ENCODE measurements around the gene RXRA.

RXRA gene

DNA sequence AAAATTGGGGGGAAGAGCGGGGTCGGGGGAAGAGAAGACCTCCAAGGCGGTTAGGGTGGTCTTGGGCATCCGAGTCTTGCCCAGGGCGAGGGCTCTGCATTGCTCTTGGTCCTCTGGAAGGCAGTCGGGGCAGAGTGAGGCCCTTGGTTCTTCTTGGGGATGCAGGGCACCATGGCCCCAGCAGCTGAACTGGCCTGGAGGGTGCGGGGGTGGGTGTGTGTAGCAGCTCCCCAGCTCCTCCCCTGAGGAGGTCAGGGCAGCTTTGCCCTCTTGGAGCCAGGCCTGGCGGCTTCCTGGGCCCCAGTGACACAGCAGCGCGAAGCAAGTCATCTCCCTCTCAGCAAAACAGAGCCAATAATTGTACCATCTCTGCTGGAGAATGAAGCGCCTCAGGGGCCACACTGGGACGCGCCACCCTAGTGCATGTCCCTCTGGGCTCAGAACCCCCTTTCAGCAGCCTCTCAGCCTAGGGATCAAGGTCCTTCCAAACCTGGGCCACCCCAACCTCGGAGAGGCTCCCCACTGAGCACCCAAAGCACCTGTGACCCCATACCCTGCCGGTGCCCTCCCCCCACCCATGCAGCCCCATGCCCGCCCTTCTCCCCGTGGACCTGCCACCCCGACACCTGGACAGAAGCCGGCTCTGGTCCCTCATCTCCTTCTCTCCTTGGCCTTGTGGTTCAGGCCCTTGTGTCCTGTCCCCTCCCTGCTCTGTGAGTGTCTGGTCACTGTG is 10.4 kb upstream of the RXRA start:
- no peaks in the 10 kb centered on the region for H3K36me3 ChIP-seq (ENCODE audit: control insufficient read depth, insufficient read depth, low read length, severe bottlenecking)
- H3K4me1 ChIP-seq (ENCODE audit: control insufficient read depth, insufficient read depth, low read length), result no peaks in the 10 kb centered on the region
- no peak for DNase-seq (ENCODE audit: low read depth)
- no peaks in the 10 kb centered on the region for H3K27me3 ChIP-seq (replicated peaks; ENCODE audit: control insufficient read depth, insufficient read depth, low read length)
- H3K9ac ChIP-seq (ENCODE audit: low read length), result no peak overlapping the region
- no peak overlapping the region for H3K4me3 ChIP-seq (ENCODE audit: low read length)
- peaks cover 20% of the 10 kb centered on the region for H3K9me3 ChIP-seq (ENCODE audit: control insufficient read depth, low read length)

DNA sequence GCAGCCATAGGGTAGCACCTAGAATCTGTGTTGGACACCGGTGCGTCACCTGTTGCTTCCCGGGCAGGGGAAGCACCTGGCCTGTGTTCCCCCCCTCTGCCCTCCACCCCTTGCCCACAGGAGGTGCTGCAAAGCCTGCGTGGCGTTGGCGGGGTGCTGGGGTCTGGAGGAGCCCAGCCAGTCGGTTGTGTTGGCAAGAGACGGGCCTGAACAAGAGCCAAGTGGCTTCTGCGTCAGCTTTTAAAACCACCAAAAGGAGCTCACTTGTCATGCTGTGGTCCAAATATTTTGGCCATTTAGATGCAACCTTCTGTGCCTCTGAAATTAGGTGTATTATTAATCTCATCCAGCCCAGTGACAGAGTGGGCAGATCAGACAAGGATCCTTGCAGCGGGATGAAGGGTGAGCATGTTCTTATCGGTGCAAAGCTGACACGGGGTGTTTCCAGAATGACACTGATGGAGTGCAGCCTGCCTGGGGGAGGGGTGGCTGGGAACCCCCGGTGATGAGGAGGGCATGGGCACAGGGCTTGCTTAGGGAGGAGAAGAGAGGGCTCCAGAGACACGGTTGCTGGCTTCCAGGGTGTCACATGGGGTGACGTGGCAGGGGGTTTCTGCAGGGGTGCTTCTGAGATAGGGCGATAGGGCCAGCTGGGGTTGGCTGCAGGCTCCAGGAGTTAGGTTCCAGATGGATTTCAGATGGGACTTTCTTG is 9.7 kb upstream of the RXRA start:
- Histone ChIP-seq H3K4me1 (ENCODE audit: control insufficient read depth, insufficient read depth, low read length) (no peaks in the 10 kb centered on the region), H3K9me3 (ENCODE audit: control insufficient read depth, low read length) (peaks cover 17% of the 10 kb centered on the region), H3K27me3 (replicated peaks; ENCODE audit: control insufficient read depth, insufficient read depth, low read length) (no peaks in the 10 kb centered on the region), H3K36me3 (ENCODE audit: control insufficient read depth, insufficient read depth, low read length, severe bottlenecking) (no peaks in the 10 kb centered on the region), H3K4me3 (ENCODE audit: low read length) (no peak overlapping the region), H3K9ac (ENCODE audit: low read length) (no peak overlapping the region)
- no peak for DNase-seq (ENCODE audit: low read depth)

DNA sequence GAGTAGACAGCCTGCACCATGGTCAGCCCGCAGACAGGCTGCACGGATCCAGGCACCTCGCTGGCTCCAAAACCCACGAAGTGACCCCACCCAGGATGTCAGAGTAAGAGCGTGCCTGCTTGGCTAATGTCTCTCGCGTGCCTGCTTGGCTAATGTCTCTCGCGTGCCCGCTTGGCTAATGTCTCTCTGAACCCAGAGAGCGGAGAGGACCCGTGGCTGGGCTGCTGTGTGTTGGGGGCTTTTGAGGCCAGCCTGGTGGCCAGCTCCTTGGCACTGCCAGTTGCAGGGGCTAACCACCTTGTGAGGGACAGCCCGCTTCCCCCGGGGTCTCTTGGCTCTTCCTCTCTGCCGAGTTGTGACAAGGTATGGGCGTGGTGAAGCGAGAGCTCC is 8.9 kb upstream of the RXRA start:
- Histone ChIP-seq H3K9ac (ENCODE audit: low read length) (no peak overlapping the region), H3K4me3 (ENCODE audit: low read length) (no peak overlapping the region), H3K27me3 (replicated peaks; ENCODE audit: control insufficient read depth, insufficient read depth, low read length) (no peaks in the 10 kb centered on the region), H3K36me3 (ENCODE audit: control insufficient read depth, insufficient read depth, low read length, severe bottlenecking) (no peaks in the 10 kb centered on the region), H3K4me1 (ENCODE audit: control insufficient read depth, insufficient read depth, low read length) (no peaks in the 10 kb centered on the region), H3K9me3 (ENCODE audit: control insufficient read depth, low read length) (peaks cover 10% of the 10 kb centered on the region)
- no peak for DNase-seq (ENCODE audit: low read depth)

DNA sequence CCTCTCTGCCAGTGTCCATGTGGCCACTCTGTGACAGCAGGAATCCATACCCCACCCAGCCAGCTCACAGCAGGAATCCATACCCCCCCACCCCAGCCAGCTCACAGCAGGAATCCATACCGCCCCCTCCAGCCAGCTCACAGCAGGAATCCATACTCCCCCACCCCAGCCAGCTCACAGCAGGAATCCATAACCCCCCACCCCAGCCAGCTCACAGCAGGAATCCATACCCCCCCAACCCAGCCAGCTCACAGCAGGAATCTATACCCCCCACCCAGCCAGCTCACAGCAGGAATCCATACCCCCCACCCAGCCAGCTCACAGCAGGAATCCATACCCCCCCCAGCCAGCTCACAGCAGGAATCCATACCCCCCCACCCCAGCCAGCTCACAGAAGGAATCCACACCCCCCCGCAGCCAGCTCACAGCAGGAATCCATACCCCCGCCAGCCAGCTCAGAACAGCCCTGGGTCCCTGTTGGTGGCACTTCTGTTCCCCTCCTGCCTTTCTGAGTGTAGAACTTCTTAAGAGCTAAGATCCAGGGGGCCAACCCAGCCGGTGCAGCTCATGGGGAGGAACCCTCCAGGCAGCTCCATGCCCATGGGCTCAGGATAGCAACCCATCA is 8.4 kb upstream of the RXRA start:
- H3K9ac ChIP-seq (ENCODE audit: low read length), result no peak overlapping the region
- no peak overlapping the region for H3K4me3 ChIP-seq (ENCODE audit: low read length)
- no peaks in the 10 kb centered on the region for H3K4me1 ChIP-seq (ENCODE audit: control insufficient read depth, insufficient read depth, low read length)
- DNase-seq (ENCODE audit: low read depth), result peak; percentile 45
- peaks cover 6% of the 10 kb centered on the region for H3K9me3 ChIP-seq (ENCODE audit: control insufficient read depth, low read length)
- H3K36me3 ChIP-seq (ENCODE audit: control insufficient read depth, insufficient read depth, low read length, severe bottlenecking), result no peaks in the 10 kb centered on the region
- H3K27me3 ChIP-seq (replicated peaks; ENCODE audit: control insufficient read depth, insufficient read depth, low read length), result no peaks in the 10 kb centered on the region

DNA sequence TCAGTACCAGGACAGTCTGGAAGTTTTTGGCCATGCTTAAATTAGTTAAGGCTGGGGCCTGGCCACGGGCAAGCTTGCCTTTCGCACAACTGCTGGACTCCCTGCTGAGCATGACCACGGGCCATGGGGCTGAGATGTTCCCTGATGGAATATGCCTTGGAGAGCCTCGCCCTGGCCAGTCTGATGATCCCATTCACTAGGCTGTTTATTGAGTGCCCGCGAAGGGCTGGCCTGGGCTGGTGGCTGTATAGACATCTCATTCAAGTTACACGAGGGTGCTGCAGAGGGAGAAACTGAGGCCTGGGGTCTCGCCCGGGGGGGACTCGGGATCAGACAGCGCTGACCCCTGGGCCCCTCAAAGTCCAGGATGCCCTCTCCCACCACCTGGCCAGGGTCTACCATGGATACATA is 7.8 kb upstream of the RXRA start:
- Histone ChIP-seq H3K9ac (ENCODE audit: low read length) (no peak overlapping the region), H3K36me3 (ENCODE audit: control insufficient read depth, insufficient read depth, low read length, severe bottlenecking) (no peaks in the 10 kb centered on the region), H3K27me3 (replicated peaks; ENCODE audit: control insufficient read depth, insufficient read depth, low read length) (no peaks in the 10 kb centered on the region), H3K4me3 (ENCODE audit: low read length) (no peak overlapping the region), H3K9me3 (ENCODE audit: control insufficient read depth, low read length) (no peaks in the 10 kb centered on the region), H3K4me1 (ENCODE audit: control insufficient read depth, insufficient read depth, low read length) (no peaks in the 10 kb centered on the region)
- no peak for DNase-seq (ENCODE audit: low read depth)

DNA sequence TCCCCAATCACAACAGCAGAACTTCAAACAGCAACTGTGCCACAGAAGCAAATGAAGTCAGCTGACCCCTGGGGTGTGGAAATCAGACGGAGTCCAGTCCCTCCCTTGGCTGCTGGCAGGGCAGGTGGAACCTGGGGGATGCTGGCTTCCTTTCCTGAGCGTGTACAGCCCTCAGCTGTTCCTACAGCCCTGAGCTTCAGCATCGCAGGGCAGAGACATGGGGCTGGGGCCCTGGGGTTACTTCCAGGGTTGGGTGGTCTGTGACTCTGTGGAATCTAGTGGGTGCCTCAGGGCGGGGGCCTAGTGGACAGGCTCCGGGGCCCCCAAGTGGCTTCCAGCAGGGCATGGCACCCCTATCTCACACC is 7.3 kb upstream of the RXRA start:
- Histone ChIP-seq H3K27me3 (replicated peaks; ENCODE audit: control insufficient read depth, insufficient read depth, low read length) (no peaks in the 10 kb centered on the region), H3K9ac (ENCODE audit: low read length) (no peak overlapping the region), H3K36me3 (ENCODE audit: control insufficient read depth, insufficient read depth, low read length, severe bottlenecking) (no peaks in the 10 kb centered on the region), H3K9me3 (ENCODE audit: control insufficient read depth, low read length) (no peaks in the 10 kb centered on the region), H3K4me1 (ENCODE audit: control insufficient read depth, insufficient read depth, low read length) (peaks cover 2% of the 10 kb centered on the region), H3K4me3 (ENCODE audit: low read length) (no peak overlapping the region)
- no peak for DNase-seq (ENCODE audit: low read depth)

DNA sequence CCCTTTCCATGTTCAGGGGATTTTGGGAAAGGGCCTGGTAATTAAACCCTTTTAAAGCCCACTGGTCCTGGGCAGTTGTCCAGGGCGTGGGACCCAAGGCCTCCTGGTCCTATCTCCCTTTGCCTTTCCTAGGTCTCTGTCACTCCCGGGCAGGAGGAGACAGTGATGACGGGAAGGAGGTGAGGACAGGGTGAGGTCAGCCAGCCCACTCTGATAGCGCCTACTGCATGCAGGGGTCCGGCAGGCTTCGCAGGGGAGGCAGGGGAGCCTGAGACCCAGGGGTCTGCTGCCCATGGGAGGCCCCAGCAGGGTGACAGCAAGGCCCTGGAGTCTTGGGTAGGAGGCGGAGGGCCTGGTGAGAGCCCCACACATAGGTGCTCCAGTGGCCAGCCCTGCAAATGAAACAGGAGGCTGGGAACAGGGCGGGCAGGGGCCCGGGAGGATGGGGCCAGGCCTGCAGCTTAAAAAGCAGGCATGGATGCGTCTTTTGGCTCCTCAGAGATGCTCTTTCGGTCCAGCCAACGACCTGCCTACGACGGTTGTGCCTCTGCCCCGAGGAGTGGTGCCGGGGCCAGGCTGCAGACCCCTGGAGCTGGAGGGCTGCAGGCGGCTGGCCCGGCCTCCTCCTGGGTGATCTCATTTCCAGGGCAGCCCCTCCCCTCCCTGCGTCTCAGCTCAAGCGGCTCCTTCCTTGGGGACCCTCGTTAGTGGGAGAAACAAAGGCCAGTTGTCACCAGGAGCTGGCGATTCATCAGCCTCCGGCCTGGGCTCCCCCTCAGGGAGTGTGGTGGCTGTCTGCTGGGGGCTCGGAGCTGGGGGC is 6.7 kb upstream of the RXRA start:
- DNase-seq (ENCODE audit: low read depth), result no peak
- Histone ChIP-seq H3K4me1 (ENCODE audit: control insufficient read depth, insufficient read depth, low read length) (peaks cover 7% of the 10 kb centered on the region), H3K27me3 (replicated peaks; ENCODE audit: control insufficient read depth, insufficient read depth, low read length) (no peaks in the 10 kb centered on the region)

DNA sequence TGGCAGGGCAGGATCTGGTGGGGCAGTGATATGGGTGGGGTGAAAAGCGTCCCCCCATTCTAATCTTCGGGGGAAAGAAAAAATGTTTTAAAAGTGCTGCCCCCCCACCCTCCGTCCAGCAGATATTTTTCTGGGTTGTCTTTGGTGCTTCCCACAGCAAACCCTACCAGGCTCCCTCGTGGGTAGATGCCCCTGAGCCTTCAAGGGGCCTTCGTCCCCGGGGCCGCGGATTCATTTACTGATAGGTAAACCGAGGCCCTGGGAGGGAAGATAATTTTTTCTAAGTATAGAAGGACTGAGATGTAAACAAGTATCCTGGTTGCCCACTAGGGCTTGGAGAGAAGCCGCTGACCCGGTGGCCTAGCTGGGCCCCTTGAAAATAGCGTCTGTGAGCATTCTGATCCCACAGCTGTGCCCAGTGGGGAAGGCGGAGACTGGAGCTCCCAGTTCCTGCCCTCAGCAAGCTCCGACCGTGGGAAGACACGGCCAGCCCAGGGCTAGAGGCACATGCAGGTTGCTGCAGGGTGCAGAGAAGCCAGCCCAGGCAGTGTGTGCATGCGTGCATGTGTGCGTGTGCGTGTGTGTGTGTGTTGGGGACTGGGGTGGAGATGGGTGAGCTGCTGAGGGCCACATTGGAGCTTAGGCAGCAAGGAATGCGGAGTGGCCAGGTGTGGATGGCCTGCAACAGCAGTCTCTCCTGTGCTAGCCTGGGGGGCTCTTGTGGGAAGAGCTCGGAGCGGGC is 6.0 kb upstream of the RXRA start:
- Histone ChIP-seq H3K4me3 (ENCODE audit: low read length) (no peak overlapping the region), H3K9me3 (ENCODE audit: control insufficient read depth, low read length) (no peaks in the 10 kb centered on the region), H3K27me3 (replicated peaks; ENCODE audit: control insufficient read depth, insufficient read depth, low read length) (no peaks in the 10 kb centered on the region), H3K4me1 (ENCODE audit: control insufficient read depth, insufficient read depth, low read length) (peaks cover 9% of the 10 kb centered on the region), H3K9ac (ENCODE audit: low read length) (no peak overlapping the region), H3K36me3 (ENCODE audit: control insufficient read depth, insufficient read depth, low read length, severe bottlenecking) (no peaks in the 10 kb centered on the region)
- no peak for DNase-seq (ENCODE audit: low read depth)

More for the DNA sequence above, 6.7 kb upstream of the RXRA start:
- Histone ChIP-seq H3K4me3 (ENCODE audit: low read length) (no peak overlapping the region), H3K9me3 (ENCODE audit: control insufficient read depth, low read length) (no peaks in the 10 kb centered on the region), H3K9ac (ENCODE audit: low read length) (no peak overlapping the region), H3K36me3 (ENCODE audit: control insufficient read depth, insufficient read depth, low read length, severe bottlenecking) (no peaks in the 10 kb centered on the region)

DNA sequence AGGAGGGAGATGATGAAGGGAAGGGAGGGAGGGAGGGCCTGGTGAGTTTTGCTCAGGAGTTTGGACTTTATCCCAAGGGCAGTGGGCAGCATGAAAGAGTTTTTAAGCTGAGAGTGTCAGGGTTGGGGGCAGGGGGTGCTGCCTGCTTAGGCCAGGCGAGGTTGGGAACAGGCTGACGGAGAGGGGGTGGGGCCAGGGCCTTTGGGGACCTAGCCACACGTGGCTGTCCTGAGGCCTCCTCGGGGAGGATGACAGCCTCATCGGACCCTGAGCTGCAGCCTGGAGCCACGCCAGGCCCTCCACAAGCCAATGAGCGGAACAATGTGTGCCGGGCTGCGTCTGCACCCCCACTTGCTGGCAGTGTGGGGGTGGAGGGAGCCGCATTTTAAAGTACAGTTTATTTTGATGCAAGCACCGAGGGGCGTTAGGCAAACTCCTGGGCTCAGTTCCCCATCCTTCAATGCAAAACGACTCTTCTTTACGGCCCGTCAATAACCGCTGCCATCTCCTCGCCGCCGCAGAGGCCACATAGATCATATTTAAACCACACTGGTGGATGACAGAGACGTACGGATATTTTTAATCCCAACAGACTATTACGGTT is 5.3 kb upstream of the RXRA start:
- H3K36me3 ChIP-seq (ENCODE audit: control insufficient read depth, insufficient read depth, low read length, severe bottlenecking), result no peaks in the 10 kb centered on the region
- no peaks in the 10 kb centered on the region for H3K9me3 ChIP-seq (ENCODE audit: control insufficient read depth, low read length)
- no peak overlapping the region for H3K9ac ChIP-seq (ENCODE audit: low read length)
- no peak overlapping the region for H3K4me3 ChIP-seq (ENCODE audit: low read length)
- H3K4me1 ChIP-seq (ENCODE audit: control insufficient read depth, insufficient read depth, low read length), result peaks cover 9% of the 10 kb centered on the region
- no peak for DNase-seq (ENCODE audit: low read depth)
- H3K27me3 ChIP-seq (replicated peaks; ENCODE audit: control insufficient read depth, insufficient read depth, low read length), result no peaks in the 10 kb centered on the region

DNA sequence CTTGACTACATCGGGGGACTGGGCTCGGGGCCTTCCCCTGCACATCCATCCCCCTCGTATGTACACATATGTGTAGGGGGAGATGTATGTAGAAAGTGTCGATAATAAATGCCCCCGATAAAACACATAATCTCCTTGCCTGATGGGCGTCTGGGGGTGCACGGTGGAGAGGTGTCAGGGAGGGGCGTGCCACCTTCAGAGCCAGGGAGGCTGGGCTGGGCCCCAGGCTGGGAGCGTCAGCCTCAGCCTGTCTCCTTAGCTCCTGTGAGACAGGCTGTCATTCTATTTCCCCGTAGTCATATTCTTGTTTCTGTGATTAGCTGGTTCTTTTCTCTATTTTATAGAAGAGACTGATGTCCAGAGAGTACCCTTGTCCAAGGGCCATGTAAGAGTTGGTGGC is 4.7 kb upstream of the RXRA start:
- Histone ChIP-seq H3K4me3 (ENCODE audit: low read length) (no peak overlapping the region), H3K9ac (ENCODE audit: low read length) (no peak overlapping the region), H3K27me3 (replicated peaks; ENCODE audit: control insufficient read depth, insufficient read depth, low read length) (no peaks in the 10 kb centered on the region), H3K36me3 (ENCODE audit: control insufficient read depth, insufficient read depth, low read length, severe bottlenecking) (no peaks in the 10 kb centered on the region), H3K9me3 (ENCODE audit: control insufficient read depth, low read length) (no peaks in the 10 kb centered on the region), H3K4me1 (ENCODE audit: control insufficient read depth, insufficient read depth, low read length) (peaks cover 9% of the 10 kb centered on the region)
- no peak for DNase-seq (ENCODE audit: low read depth)
